Esophagus squamous epithelium (tissue), 5 donors: Measurements from ENCODE around the gene PTPRM. TPM values are rescaled to one million over a fixed set of nuclear protein-coding genes. Genes with fewer than 3 reads are reported as not detected.

ENCODE experiments used
- DNase-seq: peaks from one replicate; lab custom pipeline; 2025; lab: John Stamatoyannopoulos, UW
- H3K27ac ChIP-seq, 4 donors: fragments of 200-600 bp; sonication (generic); one replicate each; pipeline ENCODE4 v1.5.1; 2016 to 2019; ENCODE audit warnings: mild to moderate bottlenecking in 1 of 4
- H3K27me3 ChIP-seq, 4 donors: fragments of 200-600 bp; sonication (generic); 1 replicate in 3 of 4; 2 replicates in 1 of 4; pipeline versions ENCODE4 v1.5.1 to v1.6.0; 2017 to 2021; ENCODE audit warnings: antibody characterized with exemption in 1 of 4
- H3K36me3 ChIP-seq, 3 donors: fragments of 200-600 bp; sonication (generic); one replicate each; pipeline ENCODE4 v1.5.1; 2016 to 2019
- H3K4me1 ChIP-seq, 3 donors: fragments of 200-600 bp; sonication (generic); one replicate each; pipeline ENCODE4 v1.5.1; 2017 to 2019
- H3K4me3 ChIP-seq, 4 donors: fragments of 200-600 bp; sonication (generic); 1 replicate in 3 of 4; 2 replicates in 1 of 4; pipeline ENCODE4 v1.5.1; 2016 to 2019; ENCODE audit warnings: mild to moderate bottlenecking in 2 of 4, moderate library complexity in 1 of 4
- H3K9me3 ChIP-seq, 3 donors: fragments of 200-600 bp; sonication (generic); one replicate each; pipeline ENCODE4 v1.5.1; 2016 to 2019
- CTCF ChIP-seq, 6 experiments: fragments of 450-650 bp in 4 of 6; fragments of 200-600 bp in 2 of 6; sonication (generic) in 2 of 6; IDR thresholded peaks; one replicate each; pipeline ENCODE4 v1.5.1; 2016 to 2019; ENCODE audit warnings: antibody characterized with exemption in 6 of 6, mild to moderate bottlenecking in 4 of 6, moderate library complexity in 4 of 6
- POLR2A ChIP-seq, 4 donors: fragments of 450-650 bp; IDR thresholded peaks; one replicate each; pipeline ENCODE4 v1.6.1; 2017; ENCODE audit warnings: antibody characterized with exemption in 4 of 4, mild to moderate bottlenecking in 4 of 4, moderate library complexity in 3 of 4
- WGBS, 2 donors: methylation state at CpG; one replicate each; pipeline ENCODE4 v1.1.5; 2018; 5-methylcytosine and 5-hydroxymethylcytosine counted together
- intact Hi-C: fragments of 100-400 bp; cut with DNase I; formaldehyde crosslinking; loops from one replicate; pipeline ENCODE4 v1.15.0; 2022
- total RNA-seq, 4 donors: library from RNA; depleted of rRNA; stranded (reverse); fragments of >200 nt; gene quantifications; one replicate each; pipeline ENCODE4 v1.1.0, GENCODE V29; 2016
- donor health status: DM: yes; HTN: yes; CAD: no.

The PTPRM gene
- total RNA-seq, 4 donors from 2014 or later, result 6.5 to 38.7 (median 11.1) TPM

- intact Hi-C loops, result no loop called here
- H3K27me3 ChIP-seq, result no peaks in the 10 kb centered on the region
- WGBS, 2 donors, result 70 to 76% methylated on average over 4 of the region's 4 CpGs
Observed at GRCh38 chr18:8008033-8008432, 440.9 kb downstream of the PTPRM start.

GRCh38 chr18:8011361-8011760 is 444.2 kb downstream of the PTPRM start:
- H3K36me3 ChIP-seq, result no peaks in the 10 kb centered on the region
- no peak for TF ChIP-seq CTCF (IDR thresholded peaks at IDR 0.05)
- TF ChIP-seq POLR2A (IDR thresholded peaks at IDR 0.05), result no peak
- intact Hi-C loops, result no loop called here
- H3K4me1 ChIP-seq, result no peaks in the 10 kb centered on the region
- H3K9me3 ChIP-seq, result no peaks in the 10 kb centered on the region
- H3K4me3 ChIP-seq, result no peak overlapping the region
- DNase-seq, result no peak
- 33 to 63% methylated on average over 1 of the region's 1 CpG for WGBS, 2 donors
- no peaks in the 10 kb centered on the region for H3K27me3 ChIP-seq
- H3K27ac ChIP-seq, result no peak overlapping the region

More at GRCh38 chr18:8008033-8008432, 440.9 kb downstream of the PTPRM start:
- Histone ChIP-seq H3K4me1 (peaks cover 0 to 8% (median 0%) of the 10 kb centered on the region in 3 donors), H3K27ac (no peak overlapping the region), H3K36me3 (no peaks in the 10 kb centered on the region), H3K9me3 (no peaks in the 10 kb centered on the region), H3K4me3 (no peak overlapping the region)
- DNase-seq, result no peak
- no peak for TF ChIP-seq POLR2A (IDR thresholded peaks at IDR 0.05)
- TF ChIP-seq CTCF (IDR thresholded peaks at IDR 0.05), result no peak

- no peak overlapping the region for H3K4me3 ChIP-seq
- intact Hi-C loops, result no loop called here
- H3K27me3 ChIP-seq, result no peaks in the 10 kb centered on the region
- no peaks in the 10 kb centered on the region for H3K4me1 ChIP-seq
- no peak overlapping the region for H3K27ac ChIP-seq
- no peaks in the 10 kb centered on the region for H3K9me3 ChIP-seq
- 75 to 88% methylated on average over 4 of the region's 4 CpGs for WGBS, 2 donors
- no peak for TF ChIP-seq CTCF (IDR thresholded peaks at IDR 0.05)
- no peak for TF ChIP-seq POLR2A (IDR thresholded peaks at IDR 0.05)
- H3K36me3 ChIP-seq, result no peaks in the 10 kb centered on the region
- DNase-seq, result no peak
Observed at GRCh38 chr18:8011906-8012305, 444.8 kb downstream of the PTPRM start.

GRCh38 chr18:8018701-8019331 is 451.7 kb downstream of the PTPRM start:
- DNase-seq, result no peak
- 82 to 86% methylated on average over 6 of the region's 6 CpGs for WGBS, 2 donors
- Histone ChIP-seq H3K27ac (no peak overlapping the region), H3K9me3 (no peaks in the 10 kb centered on the region), H3K27me3 (no peaks in the 10 kb centered on the region), H3K4me3 (no peak overlapping the region), H3K4me1 (no peaks in the 10 kb centered on the region), H3K36me3 (no peaks in the 10 kb centered on the region)
- intact Hi-C loops, result no loop called here
- TF ChIP-seq CTCF (IDR thresholded peaks at IDR 0.05) (no peak), POLR2A (IDR thresholded peaks at IDR 0.05) (no peak)

GRCh38 chr18:8019600-8019999 is 452.5 kb downstream of the PTPRM start:
- no peak for DNase-seq
- no peaks in the 10 kb centered on the region for H3K9me3 ChIP-seq
- H3K27ac ChIP-seq, result no peak overlapping the region
- no peaks in the 10 kb centered on the region for H3K4me1 ChIP-seq
- no peaks in the 10 kb centered on the region for H3K36me3 ChIP-seq
- intact Hi-C loops, result no loop called here
- TF ChIP-seq CTCF (IDR thresholded peaks at IDR 0.05) (no peak), POLR2A (IDR thresholded peaks at IDR 0.05) (no peak)
- no peaks in the 10 kb centered on the region for H3K27me3 ChIP-seq
- no peak overlapping the region for H3K4me3 ChIP-seq
- WGBS, 2 donors, result 91% methylated on average over 1 of the region's 1 CpG
